ENCODE data around the gene PRRG4.

PRRG4 gene

GRCh38 chr11:32870676-32871075 is 40.9 kb downstream of the PRRG4 start:
- no peak overlapping the region for H3K4me3 ChIP-seq (ENCODE audit: control insufficient read depth, low read depth, low read length)
- no peak for DNase-seq (ENCODE audit: low read depth)

GRCh38 chr11:32874132-32874531 is 44.4 kb downstream of the PRRG4 start:
- no peak overlapping the region for H3K4me3 ChIP-seq (ENCODE audit: control insufficient read depth, low read depth, low read length)
- TF ChIP-seq CTCF (IDR thresholded peaks at IDR 0.05; ENCODE audit: control insufficient read depth, insufficient read depth, low read depth, low read length, missing control alignments) = no peak
- DNase-seq (ENCODE audit: low read depth) = no peak

More at GRCh38 chr11:32870676-32871075, 40.9 kb downstream of the PRRG4 start:
- TF ChIP-seq CTCF (IDR thresholded peaks at IDR 0.05; ENCODE audit: control insufficient read depth, insufficient read depth, low read depth, low read length, missing control alignments) = no peak

- H3K4me3 ChIP-seq (ENCODE audit: control insufficient read depth, low read depth, low read length) = no peak overlapping the region
- TF ChIP-seq CTCF (IDR thresholded peaks at IDR 0.05; ENCODE audit: control insufficient read depth, insufficient read depth, low read depth, low read length, missing control alignments) = no peak
- DNase-seq (ENCODE audit: low read depth) = no peak
These were observed 51.6 kb downstream of the PRRG4 start for GRCh38 chr11:32881286-32881685.

- no peak for TF ChIP-seq CTCF (IDR thresholded peaks at IDR 0.05; ENCODE audit: control insufficient read depth, insufficient read depth, low read depth, low read length, missing control alignments)
- DNase-seq (ENCODE audit: low read depth) = no peak
- no peak overlapping the region for H3K4me3 ChIP-seq (ENCODE audit: control insufficient read depth, low read depth, low read length)
These were observed 53.7 kb downstream of the PRRG4 start for GRCh38 chr11:32883421-32883820.

- no peak overlapping the region for H3K4me3 ChIP-seq (ENCODE audit: control insufficient read depth, low read depth, low read length)
- no peak for TF ChIP-seq CTCF (IDR thresholded peaks at IDR 0.05; ENCODE audit: control insufficient read depth, insufficient read depth, low read depth, low read length, missing control alignments)
- no peak for DNase-seq (ENCODE audit: low read depth)
These were observed 54.3 kb downstream of the PRRG4 start for GRCh38 chr11:32884023-32884422.

GRCh38 chr11:32884770-32885384 is 55.1 kb downstream of the PRRG4 start:
- TF ChIP-seq CTCF (IDR thresholded peaks at IDR 0.05; ENCODE audit: control insufficient read depth, insufficient read depth, low read depth, low read length, missing control alignments) = peak; percentile 50
- no peak overlapping the region for H3K4me3 ChIP-seq (ENCODE audit: control insufficient read depth, low read depth, low read length)
- no peak for DNase-seq (ENCODE audit: low read depth)

All from AG09309 (cell line).